Ecto neural progenitor cell (in vitro differentiated cells): ENCODE data around the gene GAREM2.

Source experiments
- DNase-seq: peaks from one replicate; pipeline ENCODE4 v3.0.0-alpha.2; 2018; ENCODE audit warnings: low spot score

Gene GAREM2

GRCh38 chr2:26169681-26170414 lies 3.0 kb upstream of the GAREM2 start:
- DNase-seq: no peak

- no peak for DNase-seq
Measured at GRCh38 chr2:26170795-26171194, 2.1 kb upstream of the GAREM2 start.

GRCh38 chr2:26172189-26172870 lies 558 bp upstream of the GAREM2 start:
- no peak for DNase-seq

DNA sequence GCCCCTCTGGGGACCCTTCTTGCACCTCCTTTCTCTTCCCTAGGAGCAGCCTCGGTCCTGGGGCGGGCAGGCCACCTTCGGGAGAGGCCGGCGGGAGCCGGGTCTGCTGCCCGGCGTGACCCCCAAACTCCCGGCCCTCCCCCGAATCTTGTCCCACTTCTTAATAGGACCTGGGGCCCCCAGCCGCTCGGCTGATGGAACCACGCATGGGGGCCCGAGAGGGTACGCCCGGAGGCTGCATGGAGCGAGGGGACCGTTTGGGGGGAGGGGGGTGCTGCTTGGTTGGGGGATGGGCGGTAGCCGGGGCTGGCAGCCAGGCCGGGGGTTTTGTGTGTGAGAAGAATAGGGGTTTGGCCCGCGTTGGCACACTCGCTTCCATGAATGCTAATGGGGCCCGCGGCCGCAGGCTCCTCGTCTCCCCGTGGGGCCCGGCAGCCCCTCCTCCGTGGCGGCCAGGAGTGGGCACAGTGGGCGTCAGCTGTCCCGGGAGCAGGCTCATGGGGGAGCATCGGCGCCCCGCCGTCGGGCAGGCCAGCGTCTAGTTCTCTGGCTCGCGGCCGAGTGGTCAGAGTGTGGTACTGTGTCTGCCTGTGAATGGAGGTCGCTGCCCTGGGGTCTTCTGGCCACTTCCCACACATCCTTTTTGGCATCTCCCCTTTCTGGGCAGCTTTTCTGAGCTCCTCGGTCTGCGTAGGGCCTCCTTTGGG lies 1.0 kb downstream of the GAREM2 start:
- peak; percentile 69 for DNase-seq

DNA sequence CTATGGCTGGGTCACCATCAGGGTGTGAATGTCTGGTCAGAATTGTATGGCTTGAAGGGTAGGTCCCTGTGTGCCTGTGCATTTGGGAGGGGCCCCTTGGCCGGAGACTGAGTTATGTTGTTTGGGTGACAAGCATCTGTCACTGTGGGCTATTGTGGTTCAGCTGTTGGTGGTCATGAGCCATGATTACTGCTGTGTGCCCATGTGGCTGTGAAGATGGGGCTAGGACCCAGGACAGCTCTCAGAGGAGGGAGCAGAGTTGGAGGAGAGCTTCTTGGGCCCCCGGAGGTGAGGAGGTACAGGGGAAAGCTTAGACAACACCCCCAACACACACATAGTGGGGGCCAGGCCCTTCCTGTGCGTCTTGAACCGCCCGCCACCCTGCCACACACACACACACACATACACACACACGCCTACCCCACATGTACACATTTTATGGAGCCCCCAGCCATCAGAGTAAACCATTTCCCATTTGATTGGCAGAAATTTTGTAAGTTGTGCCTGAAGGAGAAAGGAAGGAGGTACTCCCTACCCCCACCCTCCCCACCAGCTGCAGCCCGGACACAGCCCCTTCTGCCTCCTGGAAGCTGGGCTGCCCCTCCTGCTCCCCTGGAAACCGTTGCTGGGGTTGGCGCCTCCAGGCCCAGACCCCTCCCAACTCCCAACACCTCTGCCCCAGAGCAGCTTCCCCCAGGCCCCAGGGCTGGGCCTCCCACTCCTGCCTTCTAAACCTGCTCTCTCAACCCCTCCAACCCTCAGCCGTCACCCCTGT lies 2.0 kb downstream of the GAREM2 start:
- no peak for DNase-seq

- DNase-seq: peak; percentile 62
Measured at GRCh38 chr2:26175466-26176278, 2.8 kb downstream of the GAREM2 start.

GRCh38 chr2:26176279-26176615 lies 3.4 kb downstream of the GAREM2 start:
- no peak for DNase-seq

DNA sequence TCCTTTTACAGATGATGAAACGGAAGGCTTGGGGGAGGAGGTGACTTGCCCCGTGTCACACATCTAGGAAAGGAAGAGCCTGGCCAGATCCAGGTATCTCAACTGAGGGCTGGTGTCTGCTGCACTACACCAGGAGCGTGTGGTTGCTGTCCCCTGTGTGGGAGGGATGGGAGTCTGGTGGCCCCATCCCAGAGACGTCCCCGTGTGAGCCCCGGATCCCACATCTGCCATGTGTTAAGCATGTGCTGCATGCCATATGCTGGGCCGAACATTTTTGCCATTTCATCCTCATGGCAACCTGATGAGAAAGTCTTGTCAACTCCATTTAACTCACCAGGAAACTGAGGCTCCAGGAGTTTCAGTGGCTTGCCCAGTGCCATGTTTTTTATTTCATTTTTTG lies 4.2 kb downstream of the GAREM2 start:
- no peak for DNase-seq

GRCh38 chr2:26178246-26178645 lies 5.4 kb downstream of the GAREM2 start:
- no peak for DNase-seq

GRCh38 chr2:26178746-26179436 lies 6.0 kb downstream of the GAREM2 start:
- DNase-seq: peak; percentile 75

DNA sequence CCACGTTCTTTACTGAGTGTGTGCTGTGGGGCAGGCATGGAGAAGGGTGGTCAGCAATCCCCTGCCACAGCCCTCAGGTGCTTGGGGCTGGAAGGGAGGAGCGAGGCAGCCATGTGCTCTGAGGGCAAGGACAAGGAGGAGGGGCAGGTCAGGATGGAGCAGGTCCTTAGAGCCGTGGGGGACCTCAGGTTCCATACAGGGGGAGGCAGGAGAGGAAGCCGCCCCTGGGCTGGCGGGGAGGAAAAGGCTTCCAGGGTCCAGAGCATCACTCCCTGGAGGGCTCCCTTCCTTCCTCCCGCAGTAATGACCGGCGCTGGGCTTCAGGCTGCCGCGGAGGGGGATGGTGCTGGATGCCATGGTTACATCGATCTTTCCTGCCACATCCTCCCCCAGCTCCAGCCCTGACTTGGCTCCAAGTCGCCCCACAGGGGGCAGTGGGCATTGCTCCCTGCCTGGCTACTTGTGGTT lies 6.6 kb downstream of the GAREM2 start:
- peak; percentile 63 for DNase-seq

DNA sequence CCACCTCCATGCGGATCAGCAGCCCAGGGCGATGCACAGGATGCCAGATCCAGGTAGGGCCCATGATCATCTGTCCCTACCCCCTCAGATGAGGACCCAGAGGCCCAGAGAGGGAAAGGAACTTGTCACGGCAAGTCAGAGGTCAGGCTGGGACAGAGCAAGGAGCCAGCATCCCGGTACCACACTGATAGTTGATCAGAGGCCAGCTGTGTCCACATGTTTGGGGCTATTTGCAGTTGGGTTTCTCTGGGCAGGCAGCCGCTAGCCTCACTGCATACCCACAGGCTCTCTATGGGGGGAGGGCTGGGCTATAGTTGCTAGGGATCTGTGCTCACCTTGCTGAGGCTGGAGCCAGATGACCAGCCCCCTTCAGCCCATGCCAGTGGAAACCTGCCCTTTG lies 9.6 kb downstream of the GAREM2 start:
- DNase-seq: no peak

- no peak for DNase-seq
Measured at GRCh38 chr2:26182887-26183630, 10.2 kb downstream of the GAREM2 start.

- DNase-seq: no peak
Measured at GRCh38 chr2:26184121-26184520, 11.2 kb downstream of the GAREM2 start.

- DNase-seq: peak; percentile 89
Measured at GRCh38 chr2:26184555-26185303, 11.8 kb downstream of the GAREM2 start.

- DNase-seq: no peak
Measured at GRCh38 chr2:26185304-26185928, 12.5 kb downstream of the GAREM2 start.

GRCh38 chr2:26185954-26186770 lies 13.3 kb downstream of the GAREM2 start:
- no peak for DNase-seq

- DNase-seq: no peak
Measured at GRCh38 chr2:26187114-26187513, 14.2 kb downstream of the GAREM2 start.
